ENCODE measurements around the gene LAMB1.

The LAMB1 gene

GRCh38 chr7:107978815-107979408 is 24.0 kb downstream of the LAMB1 start:
- no peak overlapping the region for H3K4me3 ChIP-seq (ENCODE audit: low read length)
- DNase-seq (ENCODE audit: low read depth): no peak
- TF ChIP-seq CTCF (conservative IDR thresholded peaks at IDR 0.05; ENCODE audit: low read length): no peak

- no peak for TF ChIP-seq CTCF (conservative IDR thresholded peaks at IDR 0.05; ENCODE audit: low read length)
- no peak for DNase-seq (ENCODE audit: low read depth)
- no peak overlapping the region for H3K4me3 ChIP-seq (ENCODE audit: low read length)
Measured at GRCh38 chr7:107977048-107977447, 25.9 kb downstream of the LAMB1 start.

- DNase-seq (ENCODE audit: low read depth): no peak
- H3K4me3 ChIP-seq (ENCODE audit: low read length): no peak overlapping the region
- TF ChIP-seq CTCF (conservative IDR thresholded peaks at IDR 0.05; ENCODE audit: low read length): no peak
Measured at GRCh38 chr7:107976620-107977019, 26.3 kb downstream of the LAMB1 start.

- TF ChIP-seq CTCF (conservative IDR thresholded peaks at IDR 0.05; ENCODE audit: low read length): no peak
- DNase-seq (ENCODE audit: low read depth): no peak
- no peak overlapping the region for H3K4me3 ChIP-seq (ENCODE audit: low read length)
Measured at GRCh38 chr7:107975394-107976013, 27.5 kb downstream of the LAMB1 start.

- H3K4me3 ChIP-seq (ENCODE audit: low read length): no peak overlapping the region
- no peak for DNase-seq (ENCODE audit: low read depth)
- no peak for TF ChIP-seq CTCF (conservative IDR thresholded peaks at IDR 0.05; ENCODE audit: low read length)
Measured at GRCh38 chr7:107973861-107974260, 29.1 kb downstream of the LAMB1 start.

GRCh38 chr7:107972941-107973376 is 30.0 kb downstream of the LAMB1 start:
- H3K4me3 ChIP-seq (ENCODE audit: low read length): no peak overlapping the region
- no peak for TF ChIP-seq CTCF (conservative IDR thresholded peaks at IDR 0.05; ENCODE audit: low read length)
- DNase-seq (ENCODE audit: low read depth): no peak

- TF ChIP-seq CTCF (conservative IDR thresholded peaks at IDR 0.05; ENCODE audit: low read length): no peak
- DNase-seq (ENCODE audit: low read depth): peak; percentile 99
- H3K4me3 ChIP-seq (ENCODE audit: low read length): no peak overlapping the region
Measured at GRCh38 chr7:107972075-107972482, 30.9 kb downstream of the LAMB1 start.

Data from AG10803 (cell line).